Skeletal muscle cell (primary cell): ENCODE data around the gene GTPBP6.
"Not testable (repeated sequence)": the region's sequence is repeated elsewhere in the genome, so short reads cannot be mapped to it uniquely, and the experiment has no call there.

Experiments
- DNase-seq: peaks from one replicate; pipeline ENCODE4 v3.0.0-alpha.2; 2010; ENCODE audit warnings: low read depth
- H3K4me3 ChIP-seq: 2 replicates; pipeline ENCODE4 v1.5.1; 2011; ENCODE audit warnings: low read depth, mild to moderate bottlenecking, control low read depth, low read length, moderate library complexity

Gene GTPBP6

DNA sequence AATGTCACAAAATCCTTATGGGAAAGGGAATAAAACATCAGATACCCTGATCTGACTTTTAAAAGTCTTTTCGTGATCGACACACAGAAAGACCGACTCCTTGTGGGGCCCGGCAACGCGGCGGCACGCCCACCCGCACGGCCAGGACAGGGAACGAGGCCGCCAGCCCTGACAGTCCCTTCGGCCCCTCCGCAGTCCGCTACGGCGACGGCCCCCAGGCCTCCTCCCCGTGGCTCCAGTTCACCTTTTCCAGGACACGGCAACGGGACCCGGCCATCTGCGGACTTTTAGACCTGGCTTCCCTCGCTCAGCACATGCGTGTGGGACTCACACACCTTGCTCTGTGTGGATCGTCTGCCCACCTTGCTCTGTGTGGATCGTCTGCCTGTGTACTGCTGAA is 33.6 kb upstream of the GTPBP6 start:
- no peak overlapping the region for H3K4me3 ChIP-seq
- no peak for DNase-seq

DNA sequence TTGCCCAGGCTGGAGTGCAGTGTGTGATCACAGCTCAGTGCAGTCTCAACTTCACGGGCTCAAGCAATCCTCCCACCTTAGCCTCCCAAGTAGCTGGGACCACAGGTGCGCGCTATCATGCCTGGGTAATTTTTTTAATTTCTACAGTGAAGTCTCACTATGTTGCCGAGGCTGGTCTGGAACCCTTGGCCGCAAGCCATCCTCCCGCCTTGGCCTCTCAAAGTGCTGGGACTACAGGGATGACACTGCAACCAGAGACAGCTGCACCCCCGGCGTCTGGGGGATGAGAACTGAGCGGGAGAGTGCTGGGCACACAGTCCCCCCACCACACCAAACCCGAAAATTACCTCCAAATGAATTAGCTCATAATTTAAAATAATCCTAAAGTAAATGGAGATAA is 33.1 kb upstream of the GTPBP6 start:
- no peak for DNase-seq

DNA sequence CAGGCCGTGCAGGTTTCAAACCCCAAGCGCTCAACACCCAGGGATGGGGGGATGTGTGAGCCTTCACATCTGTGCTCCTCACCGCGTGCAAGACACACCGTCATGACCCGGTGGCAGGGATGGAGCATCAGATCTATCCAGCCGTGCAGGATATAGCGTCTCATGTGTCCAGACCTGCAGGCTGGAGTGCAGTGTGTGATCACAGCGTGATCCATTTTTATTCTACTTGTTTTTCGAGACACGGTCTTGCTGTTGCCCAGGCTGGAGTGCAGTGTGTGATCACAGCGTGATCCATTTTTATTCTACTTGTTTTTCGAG is 32.7 kb upstream of the GTPBP6 start:
- not testable (repeated sequence) for DNase-seq, H3K4me3 ChIP-seq

More for the DNA sequence above, 33.1 kb upstream of the GTPBP6 start:
- H3K4me3 ChIP-seq: no peak overlapping the region

DNA sequence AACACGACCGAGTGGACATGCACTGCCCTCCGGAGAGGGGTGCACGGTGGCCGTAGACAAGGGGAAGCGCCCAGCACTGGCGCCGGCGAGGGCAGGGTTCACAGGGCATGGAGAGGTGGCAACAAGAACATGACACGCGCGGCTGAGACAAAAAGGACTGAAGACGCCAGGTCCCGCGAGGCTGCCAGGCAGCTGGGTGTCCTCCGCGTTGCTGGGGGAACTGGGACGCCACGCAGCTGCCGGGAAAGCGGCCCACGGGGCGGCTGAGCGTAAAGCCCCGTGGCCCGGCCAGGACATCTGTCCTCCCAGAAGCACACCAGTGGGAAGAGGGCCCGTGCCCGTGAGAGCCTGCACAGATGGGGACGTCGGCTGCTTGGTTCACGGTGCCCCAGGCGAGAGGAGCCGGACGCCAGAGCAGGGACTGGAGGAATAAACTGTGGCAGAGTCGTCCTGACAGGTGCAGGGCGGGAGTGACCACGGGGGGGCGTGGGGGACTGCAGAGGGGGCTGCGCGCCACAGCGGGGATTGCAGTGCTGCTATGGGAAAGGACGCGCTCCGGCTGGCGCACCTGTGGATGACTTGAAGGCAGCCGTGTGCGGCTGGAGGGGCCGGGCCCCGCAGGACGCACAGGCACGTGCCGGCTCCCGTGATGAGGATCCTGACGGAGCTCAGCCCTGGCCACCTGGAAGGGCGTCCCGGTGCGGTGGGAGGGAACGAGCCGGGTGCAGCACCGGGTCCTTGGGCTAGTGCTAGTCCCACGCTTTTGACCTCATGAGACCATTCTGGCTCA is 32.1 kb upstream of the GTPBP6 start:
- H3K4me3 ChIP-seq: no peak overlapping the region
- DNase-seq: no peak

DNA sequence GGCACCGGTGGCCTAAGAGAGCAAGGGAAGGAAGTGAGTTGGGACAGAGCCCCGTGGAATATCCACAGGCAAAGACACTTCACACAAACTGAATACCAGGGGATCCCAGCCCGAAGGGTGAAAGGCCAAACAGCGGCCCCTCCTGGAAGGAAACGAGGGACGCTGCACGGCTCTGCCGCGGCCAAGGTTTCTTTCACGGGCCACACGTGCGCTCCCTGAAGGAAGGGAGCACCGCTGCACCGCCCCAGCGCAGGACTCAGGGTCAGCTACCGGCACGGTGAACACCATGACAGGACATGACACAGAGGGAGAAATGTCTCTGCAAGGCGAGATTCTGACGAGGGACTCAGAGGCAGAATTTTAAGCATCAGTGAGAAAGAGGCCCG is 31.5 kb upstream of the GTPBP6 start:
- no peak for DNase-seq
- H3K4me3 ChIP-seq: no peak overlapping the region

DNA sequence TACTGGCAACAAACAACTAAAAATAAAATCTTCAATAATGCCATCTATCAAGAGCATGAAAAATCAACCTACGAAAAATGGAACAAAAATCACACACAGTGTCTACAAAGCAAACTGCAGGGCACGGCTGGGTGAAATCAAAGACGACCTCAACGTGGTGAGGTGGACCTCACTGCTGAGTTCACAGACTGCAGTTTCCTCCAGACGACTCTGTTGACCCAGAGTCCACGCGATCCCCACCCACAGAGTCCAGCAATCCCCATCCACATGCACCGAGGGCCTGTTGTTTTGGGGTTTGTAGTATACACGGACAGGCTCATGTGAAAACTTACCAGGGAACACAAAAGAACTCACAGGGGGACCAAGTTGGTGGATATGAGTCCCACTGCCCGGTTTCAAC is 31.1 kb upstream of the GTPBP6 start:
- H3K4me3 ChIP-seq: no peak overlapping the region
- no peak for DNase-seq

DNA sequence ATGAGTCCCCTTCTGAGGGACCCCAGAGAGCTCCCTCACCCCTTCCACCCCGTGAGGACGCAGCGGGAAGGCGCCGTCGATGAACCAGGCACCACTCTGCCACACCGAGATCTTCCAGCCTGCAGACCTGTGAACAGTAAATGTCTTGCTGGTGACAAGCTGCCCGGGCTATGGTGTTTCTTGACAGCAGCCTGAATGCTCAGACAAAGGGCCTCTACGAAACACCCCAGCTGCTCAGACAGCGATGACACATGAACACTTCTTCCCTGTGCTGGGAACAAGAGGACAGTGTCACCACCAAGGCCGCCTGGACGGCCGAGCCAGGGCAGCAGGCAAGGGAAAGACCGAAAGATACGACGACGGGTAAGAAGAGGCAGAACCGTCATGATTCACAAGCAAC is 30.6 kb upstream of the GTPBP6 start:
- no peak overlapping the region for H3K4me3 ChIP-seq
- DNase-seq: no peak

DNA sequence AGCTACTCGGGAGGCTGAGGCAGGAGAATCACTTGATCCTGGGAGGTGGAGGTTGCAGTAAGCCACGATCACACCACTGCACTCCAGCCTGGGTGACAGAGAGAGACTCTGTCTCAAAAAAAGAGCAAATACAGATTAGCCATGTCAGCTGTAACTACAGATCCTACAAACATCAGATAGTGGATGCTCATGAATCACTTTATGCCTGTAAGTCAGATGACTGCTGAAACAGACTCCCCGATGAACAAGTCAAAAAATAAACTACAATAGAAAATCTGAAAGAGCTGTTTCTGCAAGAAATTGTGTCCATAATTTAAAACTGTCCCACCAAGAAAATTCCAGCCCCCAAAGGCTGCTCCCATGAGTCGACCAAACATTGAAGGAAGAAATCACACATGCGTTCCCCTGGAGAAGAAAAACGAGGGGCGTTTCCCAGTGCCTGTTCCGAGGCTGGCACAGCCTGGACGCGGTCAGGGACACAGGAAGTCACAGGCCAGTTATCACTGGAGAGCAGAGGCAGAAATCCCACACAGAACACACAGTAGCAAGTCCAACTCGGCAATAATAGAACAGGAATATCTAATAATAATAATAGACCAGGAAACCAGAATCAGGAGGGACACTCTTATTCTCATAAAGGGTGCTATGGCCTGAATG is 30.0 kb upstream of the GTPBP6 start:
- DNase-seq: no peak
- no peak overlapping the region for H3K4me3 ChIP-seq

DNA sequence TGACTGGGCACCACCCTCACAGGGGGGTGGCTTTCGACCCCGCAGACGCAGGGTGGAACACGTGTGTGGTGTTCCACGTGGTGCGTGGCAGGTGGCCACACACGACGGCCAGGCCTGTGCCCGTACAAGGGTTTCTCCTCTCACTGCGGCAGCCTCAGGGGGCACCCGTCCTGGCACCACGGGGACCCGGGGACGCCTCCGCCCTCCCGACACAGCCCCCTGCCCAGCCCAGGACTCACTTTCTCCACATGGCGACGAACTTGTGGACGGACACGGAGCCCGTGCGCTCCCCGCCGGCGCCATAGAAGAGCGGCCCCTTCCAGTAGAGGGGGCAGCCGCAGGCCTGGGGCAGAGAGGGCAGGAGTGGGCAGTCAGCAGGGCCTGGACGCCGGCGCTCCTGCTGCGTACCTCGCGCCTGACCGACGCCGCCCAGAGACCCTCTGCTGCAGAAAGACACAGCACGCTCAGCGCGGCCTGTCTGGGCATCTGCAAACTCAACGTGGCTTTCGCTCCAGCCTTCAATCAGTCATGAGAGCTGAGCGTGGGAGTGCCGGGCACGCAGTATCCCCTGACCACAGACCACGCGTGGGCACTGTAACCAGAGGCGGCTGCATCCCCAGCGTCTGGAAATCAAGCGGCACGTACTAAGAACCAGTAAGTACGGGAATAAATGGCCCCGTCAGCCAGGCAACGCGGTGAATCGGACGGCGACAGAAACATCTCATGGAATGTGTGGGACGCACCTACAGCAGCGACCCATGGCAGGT is 28.9 kb upstream of the GTPBP6 start:
- DNase-seq: no peak
- no peak overlapping the region for H3K4me3 ChIP-seq

DNA sequence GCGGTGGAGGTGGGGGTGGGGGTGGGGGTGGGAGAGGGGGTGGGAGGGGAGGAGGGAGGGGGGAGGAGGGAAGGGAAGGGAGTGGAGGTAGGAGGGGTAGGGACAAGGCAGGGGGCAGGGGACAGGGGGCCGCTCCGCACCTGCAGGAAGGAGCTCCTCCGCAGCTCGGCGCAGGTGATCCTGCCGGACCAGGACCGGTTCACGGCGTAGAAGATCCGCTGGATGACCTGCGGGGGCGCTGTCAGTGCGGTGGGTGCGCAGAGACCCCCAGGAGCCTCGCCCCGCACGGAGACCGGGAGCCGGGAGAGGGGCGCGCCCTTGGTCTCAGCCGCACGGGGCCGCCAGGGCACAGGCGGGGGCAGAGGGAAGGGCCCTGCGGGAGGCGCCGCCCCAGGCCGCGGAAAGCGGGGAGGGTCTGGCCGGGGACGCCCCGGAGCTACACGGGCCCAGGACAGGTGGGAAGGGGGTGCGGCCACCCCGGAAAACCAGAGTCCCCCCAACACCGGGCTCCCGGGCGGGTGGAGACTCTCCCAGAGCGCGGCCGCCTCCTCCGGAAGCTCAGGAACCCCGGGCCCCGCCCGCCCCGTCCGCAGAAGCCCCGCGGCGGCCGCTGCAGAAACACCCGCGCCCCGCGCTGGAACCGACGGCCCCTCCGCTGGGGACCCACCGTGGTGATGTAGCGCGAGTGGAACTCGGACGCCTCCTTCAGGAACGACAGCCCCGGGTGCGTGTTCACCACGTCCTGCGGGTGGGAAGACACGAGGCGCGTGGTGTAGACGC is 27.6 kb upstream of the GTPBP6 start:
- no peak for DNase-seq
- no peak overlapping the region for H3K4me3 ChIP-seq

DNA sequence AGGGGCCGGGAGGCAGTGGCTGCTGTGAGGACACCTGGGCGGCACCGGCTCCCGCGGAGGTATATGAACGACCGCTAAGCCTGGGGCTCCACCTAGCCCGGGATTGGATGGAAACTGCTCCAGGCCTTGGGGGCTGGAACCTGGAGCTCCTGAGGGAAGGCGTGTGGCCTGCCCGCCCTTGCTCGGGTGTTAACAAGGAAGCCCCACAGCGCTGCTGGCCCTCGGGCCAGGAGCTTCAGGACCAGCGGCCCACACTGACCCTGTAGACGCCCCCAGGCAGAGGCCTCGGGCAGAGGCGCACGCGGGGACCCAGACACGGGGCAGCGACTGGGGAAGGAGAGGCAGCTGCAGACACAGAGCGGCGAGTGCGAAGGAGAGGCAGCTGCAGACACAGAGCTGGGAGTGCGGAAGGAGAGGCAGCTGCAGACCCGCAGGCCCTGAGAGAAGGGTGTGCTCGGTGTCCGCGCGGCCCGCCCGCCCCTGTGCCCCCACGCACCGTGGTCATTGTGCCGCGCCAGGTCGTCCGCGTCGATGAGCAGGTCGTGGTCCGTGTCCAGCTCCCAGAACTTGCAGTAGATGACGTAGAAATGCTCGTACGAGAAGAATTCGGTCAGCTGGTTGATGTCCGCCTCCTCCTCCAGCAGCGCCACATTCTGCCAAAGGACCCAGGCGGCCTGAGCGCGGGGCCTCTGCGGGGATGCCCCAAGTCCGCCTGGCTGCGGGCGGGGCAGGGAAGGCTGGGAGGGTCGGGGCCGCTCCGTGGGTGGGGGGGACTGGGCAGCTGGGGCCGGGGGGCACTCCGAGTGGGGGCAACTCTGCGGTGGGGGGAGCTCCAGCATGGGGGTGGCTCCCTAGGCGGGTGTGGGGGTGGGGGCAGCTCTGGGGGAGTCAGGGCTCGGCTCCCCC is 26.7 kb upstream of the GTPBP6 start:
- H3K4me3 ChIP-seq: no peak overlapping the region
- DNase-seq: no peak

DNA sequence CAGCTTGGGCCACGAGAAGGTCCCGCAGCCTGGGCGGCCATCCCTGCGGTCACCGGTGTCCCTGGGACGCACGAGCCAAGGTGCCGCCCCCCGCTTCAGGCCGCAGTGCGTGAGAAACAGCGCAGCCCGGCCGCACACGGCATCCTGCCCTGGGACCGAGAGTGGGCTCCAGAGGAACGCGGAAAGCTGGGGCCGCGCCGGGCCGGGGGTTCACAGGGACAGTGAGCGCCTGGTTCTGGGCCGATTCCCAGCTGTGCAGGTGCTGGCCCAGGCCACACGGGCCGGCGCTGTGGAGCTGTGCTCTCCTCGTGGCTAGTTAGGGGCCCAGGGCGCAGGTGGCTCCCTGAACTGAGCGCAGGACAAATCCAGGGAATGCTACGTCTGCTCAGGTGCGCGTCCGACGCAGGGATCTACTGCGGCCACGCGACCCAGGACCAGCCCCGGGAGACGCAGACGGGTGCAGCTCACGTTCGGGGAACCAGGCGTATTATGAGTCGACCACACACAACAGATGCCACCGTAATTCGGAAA is 25.8 kb upstream of the GTPBP6 start:
- no peak overlapping the region for H3K4me3 ChIP-seq
- no peak for DNase-seq

DNA sequence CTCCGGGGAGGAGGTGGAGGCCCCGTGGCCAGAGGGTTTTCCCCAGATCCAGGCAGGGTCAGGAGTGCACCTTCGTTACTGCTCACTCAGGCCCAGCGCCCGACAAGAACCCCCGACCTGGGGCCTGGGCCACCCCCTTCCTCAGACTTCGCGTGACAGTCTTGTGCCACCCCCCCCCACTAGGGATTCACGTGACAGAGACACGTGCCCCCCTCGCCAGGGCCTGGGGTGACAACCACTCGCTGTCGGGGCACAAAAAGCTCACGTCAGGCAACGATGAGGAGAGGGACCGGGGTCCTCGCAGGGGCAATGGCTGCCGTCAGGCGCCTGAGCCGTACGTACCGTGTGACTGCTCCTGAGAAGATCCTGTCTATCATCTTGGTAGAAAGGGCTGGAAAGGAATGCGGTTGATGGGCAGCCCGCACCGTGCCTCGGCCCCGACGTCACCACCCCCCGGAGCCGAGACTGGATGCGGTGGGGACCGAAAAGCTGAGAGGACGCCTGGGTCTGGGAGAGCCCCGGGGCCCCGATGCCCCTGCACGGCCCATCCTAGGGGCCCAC is 23.0 kb upstream of the GTPBP6 start:
- DNase-seq: no peak
- H3K4me3 ChIP-seq: no peak overlapping the region

DNA sequence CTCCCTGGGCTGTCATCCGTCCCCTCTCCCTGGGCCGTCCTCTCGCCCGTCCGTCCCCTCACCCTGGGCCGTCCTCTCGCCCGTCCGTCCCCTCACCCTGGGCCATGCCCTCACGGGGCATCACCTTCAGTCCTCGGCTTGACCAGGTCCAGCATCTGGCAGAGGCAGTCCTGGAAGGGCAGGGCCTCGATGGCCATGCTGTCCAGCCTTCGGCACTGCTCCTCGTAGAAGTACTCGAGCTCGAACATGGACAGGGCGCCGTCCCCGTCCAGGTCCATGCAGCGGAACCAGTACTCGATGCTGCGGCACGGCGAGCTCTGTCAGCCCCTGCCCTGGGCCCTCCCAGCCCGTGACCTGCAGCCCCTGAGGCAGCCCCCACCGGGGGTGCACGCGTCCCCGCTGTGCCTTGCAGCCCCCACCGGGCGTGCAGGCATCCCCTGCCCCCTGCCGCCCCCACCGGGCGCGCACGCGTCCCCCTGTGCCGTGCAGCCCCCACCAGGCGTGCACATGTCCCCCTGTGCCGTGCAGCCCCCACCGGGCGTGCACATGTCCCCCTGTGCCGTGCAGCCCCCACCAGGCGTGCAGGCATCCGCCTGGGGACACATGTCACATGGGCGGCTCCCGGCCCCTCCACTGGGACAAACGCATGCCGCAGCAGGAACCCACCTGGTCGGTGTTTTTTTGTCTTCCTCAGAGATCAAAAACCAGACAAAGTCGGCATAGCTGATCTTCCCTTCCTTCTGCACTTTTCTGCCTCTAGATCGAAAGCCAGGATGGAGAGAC is 22.2 kb upstream of the GTPBP6 start:
- H3K4me3 ChIP-seq: no peak overlapping the region
- no peak for DNase-seq

DNA sequence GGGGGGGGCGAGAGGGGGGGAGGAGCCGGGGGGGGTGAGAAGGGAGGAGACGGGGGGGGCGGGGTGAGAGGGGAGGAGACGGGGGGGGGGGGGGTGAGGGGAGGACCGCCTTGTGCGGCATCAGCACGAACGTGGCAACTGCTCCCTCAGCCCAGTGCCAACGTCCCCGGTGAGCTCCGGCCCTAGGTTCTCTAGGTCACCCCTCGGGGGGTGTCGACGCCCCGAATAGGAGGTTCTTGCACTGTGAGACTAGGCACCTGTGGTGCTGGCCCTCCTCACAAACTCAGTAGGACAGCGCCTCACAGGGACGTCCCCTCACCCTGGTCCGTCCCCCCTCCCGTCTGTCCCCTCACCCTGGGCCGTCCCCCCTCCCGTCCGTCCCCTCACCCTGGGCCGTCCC is 21.5 kb upstream of the GTPBP6 start:
- no peak for DNase-seq
- H3K4me3 ChIP-seq: no peak overlapping the region

DNA sequence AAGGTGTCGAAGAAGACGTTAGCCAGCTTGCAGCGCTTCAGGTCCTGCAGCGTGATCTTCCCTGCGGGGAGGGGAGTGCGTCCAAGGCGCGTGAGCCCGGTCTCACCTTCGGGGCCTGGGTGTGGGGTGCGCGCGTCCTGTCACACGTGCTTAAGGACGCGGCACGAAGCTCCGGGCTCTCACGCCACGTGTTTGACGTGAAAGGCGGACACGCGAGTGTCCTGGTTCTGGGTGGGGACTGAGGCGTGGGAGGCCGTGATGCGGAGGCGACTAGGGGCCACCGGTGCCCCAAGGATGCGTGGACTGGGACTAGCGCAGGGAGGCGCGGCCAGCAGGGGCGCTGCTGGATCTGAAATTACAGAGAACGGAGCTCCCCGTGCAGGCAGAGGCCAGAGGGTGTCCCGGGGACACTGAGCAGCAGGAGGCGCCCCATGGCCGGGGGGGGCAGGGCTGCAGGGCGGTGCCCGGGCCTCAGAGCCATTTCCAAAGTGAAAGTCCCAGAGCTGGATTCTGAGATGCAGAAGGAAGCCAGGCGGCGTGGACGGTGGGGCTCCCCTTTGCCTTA is 20.3 kb upstream of the GTPBP6 start:
- no peak overlapping the region for H3K4me3 ChIP-seq
- DNase-seq: no peak

DNA sequence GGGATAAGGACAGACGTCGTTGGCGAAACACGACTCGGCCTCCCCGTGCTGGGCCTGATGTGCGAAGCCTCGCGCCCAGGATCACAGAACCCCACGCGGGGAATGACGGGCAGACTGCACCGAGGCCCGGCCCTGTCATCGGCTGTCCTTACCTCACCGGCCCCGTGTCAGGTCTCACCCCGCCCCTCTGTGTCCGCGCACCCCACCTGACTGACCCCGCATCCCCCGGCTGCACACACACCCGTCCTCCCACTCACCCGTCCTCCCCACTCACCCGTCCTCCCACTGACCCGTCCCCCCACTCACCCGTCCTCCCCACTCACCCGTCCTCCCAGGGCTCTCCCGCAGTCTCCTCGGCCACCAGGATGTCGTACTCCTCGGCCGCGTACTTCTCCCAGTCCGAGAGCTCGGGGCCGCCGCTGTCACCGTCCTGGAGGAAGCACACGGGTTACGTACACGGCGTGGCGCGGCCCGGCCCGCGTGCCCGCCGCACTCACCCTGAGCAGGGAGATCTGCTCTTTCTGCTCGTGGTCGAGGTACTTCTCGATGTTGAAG is 19.8 kb upstream of the GTPBP6 start:
- no peak overlapping the region for H3K4me3 ChIP-seq
- DNase-seq: no peak
